CD4-positive, alpha-beta T cell treated with Interleukin-4 for 4 hours (primary cell): Measurements from ENCODE around the gene ARHGAP20.

Source experiments
- DNase-seq: peaks from one replicate; pipeline ENCODE4 v3.0.0-alpha.2; 2020

ARHGAP20 gene

DNA sequence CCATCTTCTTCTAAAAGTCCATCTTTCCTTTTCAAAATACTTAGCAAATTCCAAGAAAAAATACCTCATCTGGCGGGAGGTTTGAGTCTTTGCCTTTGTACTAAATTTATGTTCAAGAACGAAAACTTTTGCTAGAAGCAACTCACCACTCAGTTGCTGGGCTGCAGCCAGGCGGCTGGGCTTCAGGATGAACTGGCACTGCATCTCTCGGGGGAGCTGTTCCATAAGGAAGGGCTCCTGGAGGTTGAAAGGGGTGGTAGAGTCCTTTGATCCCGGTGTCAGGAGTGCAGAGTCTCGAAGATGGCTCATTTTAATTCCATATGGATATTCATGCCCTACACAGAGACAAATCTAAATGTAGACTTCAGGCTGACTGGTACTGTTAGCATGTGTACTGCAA is 105.8 kb downstream of the ARHGAP20 start:
- DNase-seq = no peak

DNA sequence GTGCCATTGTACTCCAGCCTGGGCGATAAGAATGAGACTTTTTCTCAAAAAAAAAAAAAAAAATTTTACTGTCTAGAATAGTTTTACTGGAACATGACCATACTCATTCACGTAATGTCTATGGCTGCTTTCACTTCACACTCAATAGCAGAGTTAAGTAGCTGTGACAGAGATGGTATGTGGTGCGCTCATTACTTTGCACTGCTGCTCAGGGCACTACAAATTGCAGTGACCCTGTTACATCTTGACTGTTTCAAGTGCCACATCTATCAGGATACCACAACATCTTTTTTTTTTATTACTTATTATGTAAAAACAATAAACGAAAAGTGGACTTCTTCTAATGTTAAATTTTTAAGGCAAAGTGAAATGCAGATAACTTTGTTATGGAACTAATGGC is 110.3 kb downstream of the ARHGAP20 start:
- no peak for DNase-seq

DNA sequence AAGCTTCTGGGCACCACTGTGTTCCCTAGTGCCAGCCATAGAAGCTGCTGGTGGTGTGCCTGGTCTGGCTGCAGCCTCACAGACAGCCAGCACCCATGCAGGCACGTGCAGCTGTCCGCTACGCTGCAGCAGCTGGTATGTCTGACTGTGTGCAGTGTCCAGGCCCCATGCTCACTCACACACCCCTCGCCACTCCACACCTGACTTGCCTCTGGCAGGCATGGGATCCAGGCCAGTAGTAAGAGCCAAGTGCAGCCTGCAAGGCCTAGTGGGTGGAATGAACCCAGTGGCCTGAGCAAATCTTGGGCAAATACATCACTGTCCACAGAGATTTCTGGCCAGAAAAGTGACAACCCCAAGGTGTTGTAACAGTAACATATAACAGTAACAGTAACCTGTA is 111.9 kb downstream of the ARHGAP20 start:
- no peak for DNase-seq

DNA sequence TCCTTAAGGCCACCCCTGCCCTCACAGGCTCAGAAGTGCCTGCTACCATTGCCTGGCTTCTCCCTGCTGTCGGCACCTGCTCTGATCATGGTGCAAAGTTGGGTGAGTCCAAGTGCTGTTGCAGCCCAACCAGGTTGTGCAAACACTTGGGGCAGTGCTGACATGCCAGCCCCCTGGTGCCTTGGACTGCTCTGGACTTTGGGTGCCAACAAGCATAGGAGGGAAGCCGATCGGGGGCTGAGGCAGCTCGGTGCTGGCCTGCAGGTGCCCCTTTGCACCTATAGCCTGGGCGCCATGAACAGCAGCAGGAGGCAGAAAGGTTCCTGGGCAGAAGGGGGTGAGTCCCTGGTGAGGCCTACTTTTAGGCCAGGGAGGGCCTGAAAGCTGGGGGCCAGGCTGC is 113.0 kb downstream of the ARHGAP20 start:
- no peak for DNase-seq

DNA sequence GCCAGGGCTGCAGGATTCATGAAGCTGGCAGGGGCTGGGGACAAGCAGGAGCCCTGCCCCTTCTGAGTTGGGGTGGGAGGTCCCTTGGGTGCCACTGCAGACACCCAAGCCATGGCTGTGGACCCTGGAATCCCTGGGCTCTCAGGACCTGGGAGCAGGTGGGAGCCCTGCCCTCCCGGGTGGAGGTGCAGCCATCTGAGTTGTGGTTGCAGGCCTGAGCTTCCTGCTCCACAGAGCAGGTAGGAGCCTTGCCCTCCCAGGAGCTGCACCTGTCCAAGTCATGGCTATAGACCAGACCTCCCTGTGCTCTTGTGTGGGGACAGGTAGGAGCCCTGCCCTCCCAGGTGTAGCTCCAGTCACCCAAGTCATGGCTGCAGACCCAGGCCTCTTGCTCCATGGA is 113.5 kb downstream of the ARHGAP20 start:
- no peak for DNase-seq

DNA sequence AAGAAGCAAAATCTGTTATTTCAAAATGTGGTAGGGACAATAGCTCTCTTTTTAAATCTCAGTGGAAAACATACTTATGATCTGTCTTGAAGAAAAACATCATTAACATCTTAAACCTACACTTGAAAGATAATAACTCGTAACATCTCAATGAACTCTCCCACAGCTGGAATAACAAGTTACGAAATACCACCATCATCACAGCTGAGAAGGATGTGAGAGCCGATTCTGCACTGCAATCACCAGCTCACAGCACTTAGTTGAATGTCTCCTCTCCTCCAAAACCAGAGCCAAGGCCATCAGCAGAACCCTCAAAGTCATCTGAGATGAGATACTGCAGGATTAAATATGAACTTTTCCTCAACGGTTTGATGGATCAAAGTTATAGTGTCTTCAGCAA is 124.3 kb downstream of the ARHGAP20 start:
- DNase-seq = no peak

DNA sequence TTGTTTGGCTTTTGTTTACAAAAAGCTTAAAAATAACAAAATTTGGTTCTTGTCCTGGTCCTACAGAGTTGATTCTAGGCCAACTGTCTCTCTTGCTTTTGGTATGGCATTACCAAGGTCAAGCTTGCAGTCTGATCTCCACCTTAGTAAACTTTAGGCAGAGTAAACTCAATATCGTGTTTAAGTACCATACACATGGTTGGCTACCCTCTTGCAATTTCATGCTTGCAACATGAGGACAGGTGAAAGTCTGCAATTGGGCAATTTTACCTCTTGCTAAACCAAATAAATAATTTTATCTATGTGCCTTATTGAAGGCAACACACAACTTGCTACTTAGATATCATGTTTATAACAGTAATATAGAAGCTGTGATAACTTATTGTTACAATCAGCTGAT is 125.1 kb downstream of the ARHGAP20 start:
- no peak for DNase-seq

DNA sequence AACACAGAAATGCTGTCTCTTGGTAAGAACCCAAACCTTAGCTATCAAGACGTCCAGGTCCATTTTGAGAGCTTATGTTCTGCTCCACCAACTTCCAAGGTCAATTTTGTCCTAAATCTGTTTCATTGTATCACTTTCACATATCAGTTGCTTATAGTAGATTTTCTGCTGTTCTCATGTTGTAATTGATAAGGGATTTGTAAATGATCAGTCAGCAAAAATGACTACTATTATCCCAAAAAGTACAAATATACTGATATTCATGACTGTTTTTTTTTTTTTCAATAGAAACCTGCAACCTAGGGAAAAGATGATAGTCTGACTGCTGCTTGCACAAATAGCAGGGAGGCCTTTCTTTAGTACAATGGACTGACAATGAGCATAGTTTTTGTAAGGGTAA is 128.1 kb downstream of the ARHGAP20 start:
- no peak for DNase-seq

DNA sequence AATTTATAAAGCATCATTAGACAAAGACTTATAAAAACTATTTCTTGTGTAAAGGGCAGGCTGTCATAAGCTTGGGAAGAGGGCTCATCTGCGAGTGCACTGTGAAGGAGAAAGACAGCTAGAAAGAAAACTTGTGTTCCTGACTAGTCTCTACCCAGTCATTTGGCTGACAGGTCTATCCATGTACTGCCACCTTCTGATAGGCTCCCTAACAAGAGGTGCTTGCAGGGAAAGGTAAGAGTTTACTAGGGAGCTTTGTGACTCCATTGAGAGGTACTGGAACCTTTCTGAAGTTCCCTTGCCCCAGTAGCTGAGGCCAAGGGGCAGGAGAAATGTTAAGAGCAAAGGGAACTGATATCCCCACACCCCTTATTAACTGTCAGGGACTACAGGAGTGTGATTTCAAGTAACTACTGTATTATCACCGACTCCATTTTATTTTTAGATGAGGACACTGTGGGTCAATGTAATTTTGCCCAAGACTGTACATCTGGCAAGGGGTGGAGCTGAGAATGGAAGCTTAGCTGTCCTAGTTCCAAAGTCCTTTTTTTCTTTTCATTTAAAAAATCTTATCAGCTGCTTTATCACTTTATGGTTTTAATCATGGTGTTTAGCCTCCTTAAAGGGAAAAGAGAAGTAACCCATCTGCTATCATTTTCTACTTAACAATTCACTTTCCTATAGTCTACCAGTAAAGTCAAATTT is 129.4 kb downstream of the ARHGAP20 start:
- no peak for DNase-seq

DNA sequence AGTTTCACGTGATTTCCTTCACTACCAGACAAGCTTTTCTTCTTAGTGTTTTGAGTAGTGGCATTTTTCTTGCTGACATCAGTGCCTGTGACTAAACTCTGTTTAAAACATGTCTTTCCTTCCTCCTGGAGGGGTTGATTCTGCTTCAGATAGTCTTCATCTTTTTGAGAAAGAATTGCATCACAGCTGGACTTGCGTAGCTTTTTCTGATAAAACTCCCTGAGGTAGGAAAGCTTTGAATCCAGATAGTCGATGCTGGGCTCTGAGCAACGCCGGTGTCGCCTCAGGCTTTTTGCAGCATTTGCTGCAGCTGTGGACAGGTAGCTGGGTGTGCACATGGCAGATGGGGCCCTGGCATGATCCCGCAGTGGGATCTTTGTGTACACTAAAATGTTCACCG is 131.7 kb downstream of the ARHGAP20 start:
- DNase-seq = no peak

DNA sequence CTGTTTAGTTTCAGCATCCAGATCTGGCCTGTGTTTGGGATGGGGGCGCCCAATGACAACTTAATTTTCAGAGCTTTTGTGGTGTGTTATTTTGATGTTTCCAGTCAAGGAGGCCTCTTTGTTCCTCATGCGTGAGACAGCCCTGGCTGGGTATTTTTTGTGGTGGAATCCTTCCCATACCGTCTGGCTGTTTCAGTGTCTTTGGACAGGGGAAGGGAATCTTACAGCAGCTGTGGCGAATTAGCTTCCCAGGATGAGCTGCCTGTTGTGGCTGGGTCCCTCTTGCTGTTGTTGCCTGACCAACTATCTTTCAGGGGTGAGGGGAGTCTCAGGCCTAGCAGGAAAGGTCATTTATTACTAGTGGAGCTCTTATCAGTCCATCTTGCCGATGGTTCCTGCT is 138.8 kb downstream of the ARHGAP20 start:
- DNase-seq = no peak

DNA sequence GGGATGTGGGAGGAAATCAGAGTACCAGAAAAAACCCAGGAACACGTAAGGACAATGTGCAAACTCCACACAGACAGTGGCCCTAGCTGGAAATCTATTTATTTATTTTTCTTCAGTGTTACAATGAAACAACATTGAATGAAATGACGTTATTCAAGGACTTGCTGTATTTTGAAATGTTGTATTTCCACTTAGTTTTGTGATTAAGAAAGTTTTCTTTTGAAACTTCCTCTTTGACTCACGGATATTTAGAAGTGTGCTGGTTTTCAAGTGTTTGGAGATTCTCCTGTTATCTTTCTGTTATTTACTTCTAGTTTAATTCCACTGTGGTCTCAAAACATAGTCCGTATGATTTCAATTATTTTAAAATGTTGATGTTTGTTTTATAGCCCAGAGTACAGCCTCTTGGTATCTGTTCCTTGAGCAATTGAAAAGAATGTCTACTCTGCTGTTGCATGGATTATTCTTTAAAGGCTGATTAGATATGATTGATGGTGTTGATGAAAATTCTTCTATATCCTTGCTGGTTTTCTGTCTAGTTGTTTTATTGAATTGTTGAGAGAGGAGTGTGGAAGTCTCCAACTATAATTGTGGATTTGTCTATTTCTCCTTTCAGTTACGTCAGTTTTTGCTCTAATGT is 141.0 kb downstream of the ARHGAP20 start:
- no peak for DNase-seq

DNA sequence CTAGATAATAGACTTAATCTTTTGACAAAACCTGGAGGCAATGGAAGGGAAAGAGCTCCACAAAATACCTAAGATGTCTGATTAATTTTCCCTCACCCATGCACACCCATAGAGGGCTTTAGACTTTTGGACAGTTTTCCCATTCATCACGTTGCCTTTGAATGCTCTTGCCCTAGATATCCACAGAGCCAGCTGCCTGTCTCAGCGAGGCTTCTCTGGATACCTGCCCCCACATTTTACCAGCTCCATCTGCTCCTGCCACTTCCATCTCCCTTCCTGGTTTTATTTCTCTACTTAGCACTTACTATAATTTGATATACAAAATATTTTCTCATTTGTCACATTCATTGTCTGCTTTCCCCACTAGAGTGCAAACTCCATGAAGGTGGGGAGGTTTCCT is 145.7 kb downstream of the ARHGAP20 start:
- DNase-seq = no peak

DNA sequence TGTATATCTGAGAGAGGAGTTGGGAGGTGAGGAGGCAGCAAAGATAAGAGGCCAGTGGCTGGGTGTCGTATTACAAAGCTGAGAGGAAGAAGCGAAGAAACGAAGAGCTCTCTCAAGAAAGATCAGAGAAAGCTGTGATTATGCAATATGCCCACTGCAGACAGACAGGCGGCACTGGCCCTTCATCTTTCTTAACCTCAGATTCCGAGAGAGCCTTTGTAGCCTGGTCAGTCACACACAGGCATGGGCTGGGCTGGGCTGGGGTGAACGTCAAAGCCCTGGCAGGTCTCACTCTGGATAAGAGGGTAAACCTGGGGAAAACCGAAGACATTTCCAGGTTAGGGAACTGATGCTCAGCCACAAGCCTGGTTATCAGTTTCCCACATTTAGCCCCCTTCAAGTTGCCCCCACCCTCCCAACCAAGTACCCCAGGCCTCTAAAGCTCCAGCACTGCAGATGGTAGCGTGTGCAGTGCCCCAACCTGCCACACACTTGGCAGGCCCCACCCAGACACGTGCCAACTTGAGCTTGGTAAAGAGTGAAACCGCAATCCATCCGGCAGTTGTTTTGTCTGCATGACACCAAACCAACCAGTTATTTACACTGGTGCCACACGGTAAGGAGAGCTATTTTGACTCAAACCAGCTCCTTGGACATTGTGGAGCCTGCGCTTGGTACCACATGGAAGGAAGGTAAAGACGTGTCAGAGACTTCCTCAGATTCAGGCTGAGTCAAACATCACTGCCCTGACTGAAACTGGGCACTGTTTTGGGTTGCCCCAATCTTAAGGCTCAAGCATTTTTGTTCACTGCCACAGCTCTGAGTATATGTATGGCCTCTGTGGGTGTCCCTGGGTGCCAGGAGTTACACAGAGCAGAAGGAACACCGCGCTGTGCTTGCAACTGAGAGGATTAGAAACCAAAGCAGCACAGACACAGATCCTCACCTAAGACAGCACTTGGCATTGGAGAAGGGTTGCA is 146.6 kb downstream of the ARHGAP20 start:
- peak; percentile 26 for DNase-seq

DNA sequence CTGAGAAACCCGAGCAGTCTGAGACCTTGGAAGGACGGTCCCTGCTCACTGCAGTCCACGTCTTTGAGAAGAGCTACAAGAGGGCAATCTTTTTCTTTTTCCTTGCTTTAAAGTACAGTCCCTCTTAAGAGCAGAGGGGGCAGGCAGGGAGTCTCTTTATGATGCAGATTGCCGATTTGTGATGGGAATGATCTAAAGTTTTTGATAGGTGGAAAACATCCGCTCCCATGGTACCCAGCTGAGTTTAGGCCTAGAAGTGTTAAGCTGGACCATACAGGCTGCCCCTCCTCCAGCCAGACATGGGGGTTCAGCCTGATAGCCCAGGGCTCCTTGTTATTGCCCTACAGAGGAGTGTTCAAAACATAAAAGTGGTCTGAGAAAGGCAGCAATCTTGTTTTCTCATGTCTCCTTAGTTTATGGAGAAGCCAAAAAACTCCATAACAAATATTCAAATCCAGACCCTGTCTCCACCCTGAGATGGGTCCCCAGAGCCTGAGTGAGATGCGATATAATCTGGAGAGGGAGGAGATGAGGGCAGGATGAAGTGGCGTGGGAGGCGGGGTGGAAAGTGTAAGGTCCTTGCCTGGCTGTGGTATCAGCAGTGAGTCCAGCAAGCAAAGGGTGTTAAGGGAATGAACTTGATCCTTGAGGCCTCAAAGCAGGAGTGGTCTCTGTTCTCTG is 147.4 kb downstream of the ARHGAP20 start:
- no peak for DNase-seq

DNA sequence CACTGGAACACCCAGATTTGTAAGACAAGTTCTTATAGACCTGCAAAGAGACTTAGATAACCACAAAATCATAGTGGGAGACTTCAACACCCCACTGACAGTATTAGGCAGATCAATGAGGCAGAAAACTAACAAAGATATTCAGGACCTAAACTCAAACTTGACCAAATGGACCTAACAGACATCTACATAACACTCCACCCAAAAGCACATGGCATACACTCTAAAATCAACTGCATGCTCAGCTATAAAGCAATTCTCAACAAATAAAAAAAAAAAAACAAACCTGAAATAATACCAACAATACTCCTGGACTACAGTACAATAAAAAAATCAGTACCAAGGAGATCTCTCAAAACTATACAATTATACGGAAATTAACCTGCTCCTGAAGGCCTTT is 167.5 kb downstream of the ARHGAP20 start:
- no peak for DNase-seq

DNA sequence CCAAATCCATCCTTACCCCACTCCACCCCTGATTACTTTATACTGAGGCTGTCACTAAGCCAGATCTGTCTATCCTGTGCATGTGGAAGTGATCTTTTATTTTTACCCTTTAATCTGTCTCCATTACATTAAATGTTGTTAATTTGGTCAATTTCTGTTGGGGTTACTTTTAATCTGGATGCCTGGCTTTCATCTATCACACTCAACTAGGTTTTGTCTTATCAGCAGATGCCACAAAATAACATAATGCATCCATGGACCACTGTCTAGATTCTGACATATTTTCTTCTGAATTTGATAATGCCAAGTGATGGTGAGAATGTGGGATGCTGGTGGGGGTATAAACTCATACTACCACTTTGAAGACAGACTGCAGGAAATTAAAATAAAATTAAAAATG is 174.1 kb downstream of the ARHGAP20 start:
- no peak for DNase-seq

DNA sequence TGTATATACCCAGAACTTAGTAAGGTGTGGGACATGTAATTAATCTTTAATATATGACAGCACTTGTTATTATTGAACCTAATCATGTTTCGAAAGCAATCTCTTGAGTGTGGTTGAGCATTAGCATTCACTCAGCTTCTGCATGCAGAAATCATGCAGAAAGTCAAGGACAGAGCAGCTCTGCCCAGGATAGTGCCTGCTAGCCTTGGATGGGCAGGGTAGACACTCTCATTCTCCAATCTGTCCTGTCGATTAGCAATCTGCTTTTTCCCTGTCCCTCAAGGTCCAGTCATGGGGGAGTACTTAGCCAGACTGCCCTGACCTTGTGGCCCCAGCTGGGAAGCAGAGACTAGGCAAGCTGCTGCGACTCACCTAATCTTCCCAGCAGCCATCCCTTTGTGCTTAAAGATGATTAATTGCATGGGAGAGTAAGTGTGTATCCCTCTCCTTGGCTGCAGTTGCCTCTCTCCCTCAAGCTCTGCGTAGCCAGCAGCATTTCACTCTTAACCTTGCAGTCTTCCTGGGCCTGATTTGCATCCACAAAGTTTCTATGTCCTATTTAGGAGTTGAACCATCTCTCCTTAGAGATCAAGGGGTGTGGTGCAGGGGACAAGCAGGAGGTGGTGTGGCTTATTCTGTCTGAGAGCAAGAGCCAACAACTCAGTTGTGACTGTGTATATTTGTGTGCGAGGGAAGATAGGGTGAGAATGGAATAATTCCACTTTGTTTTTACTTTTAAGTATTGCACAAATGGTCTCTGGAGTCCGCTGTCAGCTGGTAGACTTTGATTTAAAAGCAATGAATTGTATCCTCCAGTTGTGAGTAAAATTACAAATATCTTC is 181.1 kb downstream of the ARHGAP20 start:
- no peak for DNase-seq

DNA sequence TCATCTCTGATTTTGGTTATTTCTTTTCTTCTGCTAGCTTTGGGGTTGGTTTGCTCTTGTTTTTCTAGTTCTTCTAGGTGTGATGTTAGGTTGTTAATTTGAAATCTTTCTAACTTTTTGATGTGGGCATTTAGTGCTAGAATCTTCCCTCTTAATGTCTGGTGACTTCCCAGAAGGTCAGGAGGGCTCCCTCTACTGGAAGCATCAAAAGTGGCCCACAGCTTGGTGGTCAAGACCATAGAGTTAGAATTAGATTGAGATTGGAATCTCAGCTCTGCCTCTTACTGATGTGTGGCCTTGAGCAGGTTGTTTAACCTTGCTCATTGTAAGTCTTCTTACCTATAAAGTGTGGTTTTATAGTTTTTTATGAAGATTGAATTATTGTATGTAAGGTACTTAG is 183.2 kb downstream of the ARHGAP20 start:
- DNase-seq = peak; percentile 5

DNA sequence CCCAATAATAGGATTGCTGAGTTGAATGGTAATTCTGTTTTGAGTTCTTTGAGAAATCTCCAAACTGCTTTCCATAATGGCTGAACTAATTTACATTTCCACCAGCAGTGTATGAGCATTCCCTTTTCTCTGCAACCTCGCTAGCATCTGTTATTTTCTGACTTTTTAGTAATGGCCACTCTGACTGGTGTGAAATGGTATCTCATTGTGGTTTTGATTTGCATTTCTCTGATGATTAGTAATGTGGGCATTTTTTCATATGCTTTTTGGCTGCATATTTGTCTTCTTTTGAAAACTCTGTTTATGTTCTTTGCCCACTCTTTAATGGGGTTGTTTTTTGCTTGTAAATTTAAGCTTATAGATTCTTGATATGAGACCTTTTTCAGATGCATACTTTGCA is 185.1 kb downstream of the ARHGAP20 start:
- no peak for DNase-seq
